SK-N-SH (cell line): Measurements from ENCODE around the gene LDLRAP1. TPM values are rescaled to one million over a fixed set of nuclear protein-coding genes. Genes with fewer than 3 reads are reported as not detected.

ENCODE experiments used
- CTCF ChIA-PET: fragments of 300-600, 350-600 bp; formaldehyde crosslinking; extraction: SDS; loops from one replicate; lab custom pipeline; 2021; lab: Yijun Ruan, JAX
- POLR2A ChIA-PET: fragments of 350-600 bp; sonication (Branson Sonifier 250); formaldehyde crosslinking; extraction: SDS; loops from one replicate; lab custom pipeline; 2020; ENCODE audit warnings: antibody characterized with exemption, inconsistent platforms; lab: Yijun Ruan, JAX
- DNase-seq: peaks from one replicate; pipeline ENCODE4 v3.0.0; 2012
- H2AFZ ChIP-seq: fragments of 200-600 bp; sonication (generic); 2 replicates; pipeline ENCODE4 v1.8.1; 2016; ENCODE audit warnings: antibody characterized with exemption, mild to moderate bottlenecking, low read depth
- H3F3A ChIP-seq: fragments of 200-600 bp; sonication (generic); replicated peaks from 2 replicates; pipeline ENCODE3; 2016; ENCODE audit warnings: antibody characterized with exemption, mild to moderate bottlenecking; ENCODE audit not compliant: insufficient read depth
- H3K27ac ChIP-seq, 2 experiments: fragments of 200-500 bp in 1 of 2; fragments of 200-600 bp in 1 of 2; sonication (Bioruptor generic) in 1 of 2; sonication (generic), shearing (Covaris generic) in 1 of 2; 2 replicates each; pipeline versions ENCODE4 v1.5.1 to v1.6.1; 2014 to 2016; ENCODE audit warnings: low read depth in 2 of 2, inconsistent platforms in 1 of 2, low read length in 1 of 2, mild to moderate bottlenecking in 1 of 2, mixed read lengths in 1 of 2
- H3K27me3 ChIP-seq: fragments of 200-600 bp; sonication (generic), shearing (Covaris generic); 2 replicates; pipeline ENCODE4 v1.6.1; 2016; ENCODE audit warnings: mixed run types; ENCODE audit not compliant: insufficient read depth
- H3K36me3 ChIP-seq, 2 experiments: fragments of 200-500 bp in 1 of 2; fragments of 200-600 bp in 1 of 2; sonication (Bioruptor generic) in 1 of 2; sonication (generic) in 1 of 2; replicated peaks in 1 of 2; 2 replicates each; pipeline versions ENCODE3 to v1.5.1; 2014 to 2016; ENCODE audit warnings: low read length in 1 of 2, mild to moderate bottlenecking in 1 of 2; ENCODE audit not compliant: insufficient read depth in 2 of 2, control insufficient read depth in 1 of 2
- H3K4me1 ChIP-seq, 2 experiments: fragments of 200-500 bp in 1 of 2; fragments of 200-600 bp in 1 of 2; sonication (Bioruptor generic) in 1 of 2; sonication (generic), shearing (Covaris generic) in 1 of 2; 2 replicates each; pipeline versions ENCODE4 v1.5.1 to v1.6.1; 2014 to 2016; ENCODE audit warnings: low read depth in 1 of 2, low read length in 1 of 2, mixed run types in 1 of 2; ENCODE audit not compliant: insufficient read depth in 2 of 2, control insufficient read depth in 1 of 2
- H3K4me2 ChIP-seq: fragments of 200-600 bp; sonication (generic), shearing (Covaris generic); 2 replicates; pipeline ENCODE4 v1.6.1; 2017; ENCODE audit warnings: mixed run types
- H3K4me3 ChIP-seq, 2 experiments: fragments of 200-500 bp in 1 of 2; fragments of 200-600 bp in 1 of 2; sonication (Bioruptor generic) in 1 of 2; sonication (generic), shearing (Covaris generic) in 1 of 2; 2 replicates each; pipeline versions ENCODE4 v1.5.1 to v1.8.1; 2014 to 2016; ENCODE audit warnings: low read depth in 2 of 2, inconsistent platforms in 1 of 2, low read length in 1 of 2, mild to moderate bottlenecking in 1 of 2, mixed read lengths in 1 of 2, moderate library complexity in 1 of 2
- H3K79me2 ChIP-seq: fragments of 200-600 bp; sonication (generic); 2 replicates; pipeline ENCODE4 v1.8.1; 2017; ENCODE audit warnings: mild to moderate bottlenecking; ENCODE audit not compliant: insufficient read depth
- H3K9ac ChIP-seq: fragments of 200-600 bp; sonication (generic); 2 replicates; pipeline ENCODE4 v1.6.1; 2017; ENCODE audit warnings: mixed run types
- H3K9me2 ChIP-seq: fragments of 200-600 bp; sonication (generic); 2 replicates; pipeline ENCODE4 v1.6.1; 2017; ENCODE audit warnings: mixed run types
- H3K9me3 ChIP-seq: fragments of 200-600 bp; sonication (generic); 2 replicates; pipeline ENCODE4 v1.6.1; 2017; ENCODE audit warnings: mixed run types, mild to moderate bottlenecking, moderate library complexity
- H4K20me1 ChIP-seq: fragments of 200-600 bp; sonication (generic); 2 replicates; pipeline ENCODE4 v1.6.1; 2017; ENCODE audit warnings: mild to moderate bottlenecking, mixed run types; ENCODE audit not compliant: insufficient read depth
- CHD2 ChIP-seq: fragments of 150-350 bp; IDR thresholded peaks from 2 replicates; pipeline ENCODE4 v1.6.1; 2018; ENCODE audit warnings: low read length; ENCODE audit not compliant: partially characterized antibody
- CTCF ChIP-seq: fragments of 200-600 bp; sonication (generic); IDR thresholded peaks from 2 replicates; pipeline ENCODE4 v1.6.1; 2017; ENCODE audit warnings: antibody characterized with exemption, mild to moderate bottlenecking, moderate library complexity
- FOXJ3 ChIP-seq: sonication (generic); formaldehyde crosslinking; IDR thresholded peaks from 2 replicates; pipeline ENCODE4 v1.5.1; 2020; ENCODE audit warnings: mild to moderate bottlenecking, missing genetic modification reagents
- FOXM1 ChIP-seq: IDR thresholded peaks from 2 replicates; pipeline ENCODE4 v1.4.0; 2012; ENCODE audit warnings: low read depth, mild to moderate bottlenecking
- GABPA ChIP-seq: IDR thresholded peaks from 2 replicates; pipeline ENCODE4 v1.4.0; 2012; ENCODE audit warnings: low read depth, mild to moderate bottlenecking
- GATA2 ChIP-seq: sonication (generic); formaldehyde crosslinking; IDR thresholded peaks from 2 replicates; pipeline ENCODE4 v1.5.0; 2020; ENCODE audit warnings: mild to moderate bottlenecking, missing genetic modification reagents
- PBX3 ChIP-seq: IDR thresholded peaks from 2 replicates; pipeline ENCODE4; 2012
- SMC3 ChIP-seq: IDR thresholded peaks from 2 replicates; pipeline ENCODE4 v1.6.1; 2012; ENCODE audit warnings: low read depth, low read length, improper control_type of control experiment
- USF1 ChIP-seq: IDR thresholded peaks from 2 replicates; pipeline ENCODE4 v1.4.0; 2012; ENCODE audit warnings: low read depth, borderline replicate concordance
- USF2 ChIP-seq: fragments of 150-350 bp; IDR thresholded peaks from 2 replicates; pipeline ENCODE4 v1.6.1; 2017; ENCODE audit warnings: antibody characterized with exemption, low read length, low read depth, borderline replicate concordance
- ZBTB33 ChIP-seq: IDR thresholded peaks from 2 replicates; pipeline ENCODE4 v1.4.0; 2012; ENCODE audit warnings: low read depth, borderline replicate concordance
- WGBS: methylation state at CpG from one replicate; pipeline ENCODE4 v1.1.6; 2017; ENCODE audit warnings: low lambda C conversion rate; 5-methylcytosine and 5-hydroxymethylcytosine counted together
- polyA plus RNA-seq, 3 experiments: library from polyadenylated mRNA; depleted of rRNA; stranded (reverse); fragments of >200 nt; gene quantifications; 2 replicates each; pipeline ENCODE4 v1.2.3, GENCODE V29; 2012

Gene LDLRAP1
- polyA plus RNA-seq, 1 of the 3 experiments (the other 2 are of a cell fraction) = 19.1 TPM

GRCh38 chr1:25562101-25562927 lies 18.9 kb downstream of the LDLRAP1 start:
- Histone ChIP-seq H3K9me2 (no peaks in the 10 kb centered on the region), H3K27me3 (no peaks in the 10 kb centered on the region), H3K9ac (no peak overlapping the region), H3K27ac (no peak overlapping the region), H3K4me3 (no peak overlapping the region), H3F3A (no peaks in the 10 kb centered on the region), H2AFZ (no peak overlapping the region), H3K4me1 (peaks cover 0 to 15% of the 10 kb centered on the region in 2 experiments; a peak in 1 of 4 replicates), H3K4me2 (no peak overlapping the region), H4K20me1 (peaks cover 4% of the 10 kb centered on the region; the same call in 1 of the 2 replicates), H3K9me3 (no peaks in the 10 kb centered on the region), H3K36me3 (peaks cover 0 to 13% of the 10 kb centered on the region in 2 experiments), H3K79me2 (no peaks in the 10 kb centered on the region)
- POLR2A ChIA-PET = no interaction called here
- TF ChIP-seq SMC3 = no peak
- TF ChIP-seq CHD2 = no peak
- no peak for TF ChIP-seq USF2
- TF ChIP-seq FOXJ3 (CRISPR knock-in tag) = no peak
- TF ChIP-seq PBX3 = no peak
- TF ChIP-seq GATA2 (CRISPR knock-in tag) = no peak
- TF ChIP-seq USF1 = no peak
- TF ChIP-seq CTCF = no peak
- no peak for TF ChIP-seq GABPA
- no peak for TF ChIP-seq ZBTB33
- TF ChIP-seq FOXM1 = no peak
- no peak for DNase-seq
- CTCF ChIA-PET = interaction anchor here (1.2 kb wide), 1 partner anchor 10 kb away, joined by 3 read pairs; no protein-coding TSS in a partner anchor
- WGBS = 91% methylated on average over 8 of the region's 8 CpGs
